GM10266 (cell line): Measurements from ENCODE around the gene WNT4.

Experiments used
- DNase-seq: peaks from one replicate; pipeline ENCODE4 v3.0.0; 2012; ENCODE audit errors: extremely low spot score
- CTCF ChIP-seq: IDR thresholded peaks from 2 replicates; pipeline ENCODE4 v1.5.1; 2012; ENCODE audit warnings: mild to moderate bottlenecking, low read depth; ENCODE audit not compliant: control insufficient read depth, insufficient read depth; ENCODE audit errors: missing control alignments

Gene WNT4

GRCh38 chr1:22127731-22128130 lies 15.2 kb downstream of the WNT4 start:
- no peak for DNase-seq
- no peak for TF ChIP-seq CTCF

- no peak for TF ChIP-seq CTCF
- DNase-seq = no peak
Measured at GRCh38 chr1:22127248-22127647, 15.6 kb downstream of the WNT4 start.

GRCh38 chr1:22126531-22126930 lies 16.4 kb downstream of the WNT4 start:
- no peak for TF ChIP-seq CTCF
- DNase-seq = no peak

- TF ChIP-seq CTCF = no peak
- no peak for DNase-seq
Measured at GRCh38 chr1:22124592-22125229, 18.2 kb downstream of the WNT4 start.

GRCh38 chr1:22123901-22124404 lies 18.9 kb downstream of the WNT4 start:
- DNase-seq = no peak
- no peak for TF ChIP-seq CTCF

- DNase-seq = no peak
Measured at GRCh38 chr1:22123071-22123390, 19.9 kb downstream of the WNT4 start.

More at GRCh38 chr1:22123071-22123390, 19.9 kb downstream of the WNT4 start:
- TF ChIP-seq CTCF = no peak
